Gastroesophageal sphincter (tissue), 4 donors: Measurements from ENCODE around the gene HOXD13. TPM values are rescaled to one million over a fixed set of nuclear protein-coding genes. Genes with fewer than 3 reads are reported as not detected.

ENCODE experiments used
- ATAC-seq: fragments of 150-250 bp; one replicate; pipeline ENCODE4 v1.9.1; 2016; ENCODE audit warnings: mild to moderate bottlenecking, moderate library complexity
- H3K27ac ChIP-seq, 4 donors: fragments of 200-600 bp; sonication (generic) in 3 of 4; 1 replicate in 3 of 4; 2 replicates in 1 of 4; pipeline ENCODE4 v1.5.1; 2016 to 2019
- H3K27me3 ChIP-seq: fragments of 200-600 bp; sonication (generic); one replicate; pipeline ENCODE4 v1.5.1; 2019
- H3K36me3 ChIP-seq, 2 donors: fragments of 200-600 bp; sonication (generic); one replicate each; pipeline ENCODE4 v1.5.1; 2019; ENCODE audit warnings: control low read depth in 1 of 2
- H3K4me1 ChIP-seq, 3 donors: fragments of 200-600 bp; sonication (generic); 1 replicate in 2 of 3; 2 replicates in 1 of 3; pipeline ENCODE4 v1.5.1; 2016 to 2019; ENCODE audit warnings: control low read depth in 2 of 3
- H3K4me3 ChIP-seq, 2 donors: fragments of 200-600 bp; sonication (generic); one replicate each; pipeline ENCODE4 v1.5.1; 2019; ENCODE audit warnings: mild to moderate bottlenecking in 1 of 2, moderate library complexity in 1 of 2
- H3K9me3 ChIP-seq, 3 donors: fragments of 200-600 bp; sonication (generic); one replicate each; pipeline ENCODE4 v1.5.1; 2017 to 2019; ENCODE audit warnings: control low read depth in 2 of 3
- EP300 ChIP-seq: sonication (generic); formaldehyde crosslinking; IDR thresholded peaks from one replicate; pipeline ENCODE4 v1.6.1; 2017; ENCODE audit warnings: antibody characterized with exemption, mild to moderate bottlenecking
- POLR2A ChIP-seq, 2 donors: fragments of 450-650 bp; IDR thresholded peaks; one replicate each; pipeline ENCODE4 v1.6.1; 2017; ENCODE audit warnings: antibody characterized with exemption in 2 of 2, mild to moderate bottlenecking in 2 of 2, moderate library complexity in 1 of 2
- POLR2AphosphoS5 ChIP-seq: sonication (generic); formaldehyde crosslinking; IDR thresholded peaks from one replicate; pipeline ENCODE4 v1.6.1; 2017; ENCODE audit warnings: antibody characterized with exemption
- WGBS, 2 donors: methylation state at CpG; one replicate each; pipeline ENCODE4 v1.1.5; 2018; ENCODE audit warnings: low coverage in 1 of 2; 5-methylcytosine and 5-hydroxymethylcytosine counted together
- total RNA-seq, 4 donors: library from RNA; depleted of rRNA; stranded (reverse); fragments of >200 nt; gene quantifications; one replicate each; pipeline ENCODE4 v1.1.0, GENCODE V29; 2016
- TF ChIP-seq, protein P1 (sequence below), 4 experiments: fragments of 200-600 bp in 2 of 4; fragments of 450-650 bp in 2 of 4; sonication (generic) in 1 of 4; IDR thresholded peaks; one replicate each; pipeline ENCODE4 v1.5.1; 2017 to 2019; ENCODE audit warnings: antibody characterized with exemption in 4 of 4, mild to moderate bottlenecking in 2 of 4, moderate library complexity in 2 of 4

HOXD13 gene
- total RNA-seq, 4 donors from 2014 or later, result not detected

DNA sequence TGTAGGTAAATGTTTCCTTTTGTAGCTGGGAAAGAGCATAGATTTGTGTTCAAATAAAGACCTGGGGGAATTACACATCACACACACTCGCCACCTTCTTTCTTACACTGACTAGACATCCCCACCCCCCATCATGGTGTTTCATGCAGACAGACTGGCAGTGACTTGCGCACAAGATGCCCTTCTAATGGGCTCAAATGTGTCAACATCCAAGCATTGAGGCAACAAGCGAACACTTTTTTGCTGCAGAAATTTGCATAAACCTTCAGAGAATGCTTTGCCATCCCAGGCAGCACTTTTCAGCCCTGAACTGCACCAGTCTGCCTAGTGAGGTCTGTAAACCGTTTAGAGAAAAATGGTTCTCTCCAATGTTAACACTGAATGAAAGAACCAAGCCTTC, 41.5 kb downstream of the HOXD13 start:
- Histone ChIP-seq H3K27me3 (peaks cover 100% of the 10 kb centered on the region), H3K4me3 (no peak overlapping the region), H3K9me3 (no peaks in the 10 kb centered on the region), H3K27ac (no peak overlapping the region), H3K36me3 (no peaks in the 10 kb centered on the region), H3K4me1 (peaks cover 0 to 40% (median 15%) of the 10 kb centered on the region in 3 donors)
- ATAC-seq, result no peak
- WGBS, 2 donors, result 19 to 27% methylated on average over 4 of the region's 4 CpGs
- TF ChIP-seq EP300 (no peak), POLR2A (IDR thresholded peaks at IDR 0.05) (no peak), POLR2AphosphoS5 (no peak)
- TF ChIP-seq, protein P1, sequence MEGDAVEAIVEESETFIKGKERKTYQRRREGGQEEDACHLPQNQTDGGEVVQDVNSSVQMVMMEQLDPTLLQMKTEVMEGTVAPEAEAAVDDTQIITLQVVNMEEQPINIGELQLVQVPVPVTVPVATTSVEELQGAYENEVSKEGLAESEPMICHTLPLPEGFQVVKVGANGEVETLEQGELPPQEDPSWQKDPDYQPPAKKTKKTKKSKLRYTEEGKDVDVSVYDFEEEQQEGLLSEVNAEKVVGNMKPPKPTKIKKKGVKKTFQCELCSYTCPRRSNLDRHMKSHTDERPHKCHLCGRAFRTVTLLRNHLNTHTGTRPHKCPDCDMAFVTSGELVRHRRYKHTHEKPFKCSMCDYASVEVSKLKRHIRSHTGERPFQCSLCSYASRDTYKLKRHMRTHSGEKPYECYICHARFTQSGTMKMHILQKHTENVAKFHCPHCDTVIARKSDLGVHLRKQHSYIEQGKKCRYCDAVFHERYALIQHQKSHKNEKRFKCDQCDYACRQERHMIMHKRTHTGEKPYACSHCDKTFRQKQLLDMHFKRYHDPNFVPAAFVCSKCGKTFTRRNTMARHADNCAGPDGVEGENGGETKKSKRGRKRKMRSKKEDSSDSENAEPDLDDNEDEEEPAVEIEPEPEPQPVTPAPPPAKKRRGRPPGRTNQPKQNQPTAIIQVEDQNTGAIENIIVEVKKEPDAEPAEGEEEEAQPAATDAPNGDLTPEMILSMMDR (IDR thresholded peaks at IDR 0.05), result no peak

GRCh38 chr2:176135035-176135440, 42.5 kb downstream of the HOXD13 start:
- peaks cover 100% of the 10 kb centered on the region for H3K27me3 ChIP-seq
- no peak overlapping the region for H3K4me3 ChIP-seq
- ATAC-seq, result no peak
- H3K36me3 ChIP-seq, result no peaks in the 10 kb centered on the region
- H3K4me1 ChIP-seq, result peaks cover 0 to 40% (median 15%) of the 10 kb centered on the region in 3 donors
- no peaks in the 10 kb centered on the region for H3K9me3 ChIP-seq
- H3K27ac ChIP-seq, result peak overlapping the region in 3 of 4 donors; percentile 35 to 75 (median 63)
- TF ChIP-seq POLR2AphosphoS5 (no peak), POLR2A (IDR thresholded peaks at IDR 0.05) (no peak), EP300 (no peak)
- TF ChIP-seq, protein P1 (IDR thresholded peaks at IDR 0.05), result no peak

DNA sequence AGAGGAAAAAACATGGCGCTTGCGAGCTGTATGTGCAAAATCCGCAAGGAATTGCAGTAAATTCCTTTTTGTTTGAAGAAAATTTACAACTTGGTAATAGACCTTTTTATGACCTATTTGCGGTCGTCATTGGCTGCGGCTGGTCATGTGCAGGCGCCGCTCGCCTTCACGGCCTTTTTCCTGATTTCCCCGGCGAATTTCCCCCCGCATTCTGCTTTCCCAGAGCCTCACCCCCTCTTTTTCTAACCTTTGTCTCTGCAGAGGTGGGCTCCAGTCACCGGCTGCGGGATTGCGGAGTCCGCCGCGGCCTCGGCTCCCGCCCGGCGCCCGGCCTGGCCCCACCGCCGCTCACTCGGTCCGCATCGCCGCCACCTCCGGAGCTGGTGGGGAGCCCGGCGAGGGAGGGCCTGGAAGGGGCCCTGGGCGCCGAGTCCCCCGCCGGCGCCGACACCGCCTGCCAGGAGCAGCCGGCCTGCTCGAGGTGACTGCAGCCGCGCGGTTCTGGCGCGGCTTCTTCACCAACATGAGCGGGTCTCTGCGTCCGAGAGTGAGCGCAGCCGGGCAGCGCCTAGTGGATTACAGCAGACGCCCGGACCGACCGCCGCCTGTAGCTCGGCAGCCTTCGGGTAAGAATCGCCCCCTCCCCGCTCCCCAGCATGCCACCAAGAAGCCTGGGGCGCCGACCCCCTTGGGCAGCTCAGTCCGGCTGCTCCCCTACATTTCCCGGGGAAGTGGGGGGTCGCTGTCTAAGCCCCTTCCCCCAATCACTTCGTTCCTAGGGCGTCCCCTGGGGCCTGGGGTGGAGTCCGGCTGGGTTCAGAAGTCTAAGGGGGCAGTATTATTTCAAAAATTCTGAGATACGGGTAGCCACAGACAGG, 44.1 kb downstream of the HOXD13 start:
- 2 to 4% methylated on average over 3 to 12 of the region's 71 CpGs for WGBS, 2 donors
- H3K4me1 ChIP-seq, result peaks cover 0 to 39% (median 15%) of the 10 kb centered on the region in 3 donors
- H3K9me3 ChIP-seq, result no peaks in the 10 kb centered on the region
- H3K36me3 ChIP-seq, result no peaks in the 10 kb centered on the region
- H3K27ac ChIP-seq, result peak overlapping the region in 3 of 4 donors; percentile 63 to 76 (median 75)
- TF ChIP-seq POLR2A (IDR thresholded peaks at IDR 0.05), result no peak
- no peak for TF ChIP-seq EP300
- no peak for TF ChIP-seq POLR2AphosphoS5
- TF ChIP-seq, protein P1 (IDR thresholded peaks at IDR 0.05), result no peak
- H3K4me3 ChIP-seq, result peak overlapping the region; percentile 10 to 50
- H3K27me3 ChIP-seq, result peaks cover 100% of the 10 kb centered on the region
- peak; percentile 26 for ATAC-seq

DNA sequence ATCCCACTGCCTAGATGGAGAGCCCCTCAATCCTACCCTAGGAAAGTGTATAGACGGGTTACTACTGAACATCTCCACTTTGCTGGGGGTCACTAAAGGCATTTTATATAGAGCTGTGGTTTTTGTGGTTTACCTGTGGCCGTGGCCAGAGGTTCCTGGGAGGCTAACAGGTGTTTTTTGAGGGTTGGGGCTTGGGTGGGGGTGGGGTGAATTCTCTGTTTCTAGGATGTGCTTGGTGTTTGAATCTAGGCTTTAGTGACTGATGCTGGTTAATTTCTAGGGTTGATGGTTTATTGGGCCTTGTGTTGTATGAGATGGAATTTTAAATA, 44.7 kb downstream of the HOXD13 start:
- no peaks in the 10 kb centered on the region for H3K9me3 ChIP-seq
- H3K4me1 ChIP-seq, result peaks cover 0 to 38% (median 15%) of the 10 kb centered on the region in 3 donors
- H3K36me3 ChIP-seq, result no peaks in the 10 kb centered on the region
- H3K27me3 ChIP-seq, result peaks cover 100% of the 10 kb centered on the region
- peak overlapping the region in 3 of 4 donors; percentile 63 to 76 (median 75) for H3K27ac ChIP-seq
- 0% methylated on average over 1 of the region's 2 CpGs; no CpG with 5 or more reads in 1 of the 2 donors for WGBS, 2 donors
- TF ChIP-seq POLR2A (IDR thresholded peaks at IDR 0.05), result no peak
- TF ChIP-seq, protein P1 (IDR thresholded peaks at IDR 0.05), result no peak
- TF ChIP-seq EP300, result no peak
- TF ChIP-seq POLR2AphosphoS5, result no peak
- peak overlapping the region in 1 of 2 donors; percentile 50 for H3K4me3 ChIP-seq
- no peak for ATAC-seq

DNA sequence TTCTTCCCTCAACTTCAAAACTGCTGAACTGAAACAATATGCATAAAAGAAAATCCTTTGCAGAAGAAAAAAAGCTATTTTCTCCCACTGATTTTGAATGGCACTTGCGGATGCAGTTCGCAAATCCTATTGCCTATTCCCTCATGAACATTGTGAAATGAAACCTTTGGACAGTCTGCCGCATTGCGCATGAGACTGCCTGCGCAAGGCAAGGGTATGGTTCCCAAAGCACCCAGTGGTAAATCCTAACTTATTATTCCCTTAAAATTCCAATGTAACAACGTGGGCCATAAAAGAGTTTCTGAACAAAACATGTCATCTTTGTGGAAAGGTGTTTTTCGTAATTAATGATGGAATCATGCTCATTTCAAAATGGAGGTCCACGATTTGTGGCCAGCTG, 45.4 kb downstream of the HOXD13 start:
- Histone ChIP-seq H3K36me3 (no peaks in the 10 kb centered on the region), H3K27ac (peak overlapping the region in 1 of 4 donors; percentile 59), H3K27me3 (peaks cover 100% of the 10 kb centered on the region), H3K4me3 (peak overlapping the region in 1 of 2 donors; percentile 52), H3K4me1 (peaks cover 0 to 35% (median 15%) of the 10 kb centered on the region in 3 donors), H3K9me3 (no peaks in the 10 kb centered on the region)
- no peak for ATAC-seq
- no peak for TF ChIP-seq POLR2AphosphoS5
- no peak for TF ChIP-seq POLR2A (IDR thresholded peaks at IDR 0.05)
- WGBS, 2 donors, result 37 to 38% methylated on average over 6 to 8 of the region's 8 CpGs
